Measurements from ENCODE around the gene SERPINI1. TPM values are rescaled to one million over a fixed set of nuclear protein-coding genes. Genes with fewer than 3 reads are reported as not detected.
"Not testable (repeated sequence)": the region's sequence is repeated elsewhere in the genome, so short reads cannot be mapped to it uniquely, and the experiment has no call there.

Gene SERPINI1
- total RNA-seq, 1 donor from 2014 or later, result 7.7 TPM

- DNase-seq, result no peak
These were observed 62.9 kb downstream of the SERPINI1 start for GRCh38 chr3:167798443-167798842.

- DNase-seq, result no peak
These were observed 73.4 kb downstream of the SERPINI1 start for GRCh38 chr3:167808910-167809309.

- no peak for DNase-seq
These were observed 74.7 kb downstream of the SERPINI1 start for GRCh38 chr3:167810236-167810635.

- peak; percentile 38 for DNase-seq
These were observed 75.5 kb downstream of the SERPINI1 start for GRCh38 chr3:167811031-167811430.

GRCh38 chr3:167813169-167814123 lies 77.9 kb downstream of the SERPINI1 start:
- DNase-seq, result peak; percentile 1

GRCh38 chr3:167814441-167814951 lies 79.0 kb downstream of the SERPINI1 start:
- DNase-seq, result peak; percentile 62

- no peak for DNase-seq
These were observed 81.4 kb downstream of the SERPINI1 start for GRCh38 chr3:167816953-167817352.

- no peak for DNase-seq
These were observed 84.8 kb downstream of the SERPINI1 start for GRCh38 chr3:167820102-167820865.

- DNase-seq, result no peak
These were observed 85.8 kb downstream of the SERPINI1 start for GRCh38 chr3:167821248-167821805.

- DNase-seq, result no peak
These were observed 88.2 kb downstream of the SERPINI1 start for GRCh38 chr3:167823738-167824137.

GRCh38 chr3:167827588-167827987 lies 92.1 kb downstream of the SERPINI1 start:
- not testable (repeated sequence) for DNase-seq

GRCh38 chr3:167829071-167829470 lies 93.5 kb downstream of the SERPINI1 start:
- DNase-seq, result no peak

- DNase-seq, result no peak
These were observed 94.5 kb downstream of the SERPINI1 start for GRCh38 chr3:167830007-167830406.

GRCh38 chr3:167835359-167835758 lies 99.8 kb downstream of the SERPINI1 start:
- DNase-seq, result no peak

- DNase-seq, result no peak
These were observed 100.4 kb downstream of the SERPINI1 start for GRCh38 chr3:167835953-167836352.

GRCh38 chr3:167837466-167837865 lies 101.9 kb downstream of the SERPINI1 start:
- DNase-seq, result no peak

GRCh38 chr3:167839460-167840134 lies 104.1 kb downstream of the SERPINI1 start:
- no peak for DNase-seq

- no peak for DNase-seq
These were observed 104.7 kb downstream of the SERPINI1 start for GRCh38 chr3:167840247-167840646.

GRCh38 chr3:167843481-167843880 lies 108.0 kb downstream of the SERPINI1 start:
- no peak for DNase-seq

- no peak for DNase-seq
These were observed 108.4 kb downstream of the SERPINI1 start for GRCh38 chr3:167843886-167844285.

GRCh38 chr3:167844528-167844927 lies 109.0 kb downstream of the SERPINI1 start:
- DNase-seq, result no peak

GRCh38 chr3:167851171-167851570 lies 115.7 kb downstream of the SERPINI1 start:
- DNase-seq, result no peak
